ENCODE results near the gene FGFR2.

Gene FGFR2

DNA sequence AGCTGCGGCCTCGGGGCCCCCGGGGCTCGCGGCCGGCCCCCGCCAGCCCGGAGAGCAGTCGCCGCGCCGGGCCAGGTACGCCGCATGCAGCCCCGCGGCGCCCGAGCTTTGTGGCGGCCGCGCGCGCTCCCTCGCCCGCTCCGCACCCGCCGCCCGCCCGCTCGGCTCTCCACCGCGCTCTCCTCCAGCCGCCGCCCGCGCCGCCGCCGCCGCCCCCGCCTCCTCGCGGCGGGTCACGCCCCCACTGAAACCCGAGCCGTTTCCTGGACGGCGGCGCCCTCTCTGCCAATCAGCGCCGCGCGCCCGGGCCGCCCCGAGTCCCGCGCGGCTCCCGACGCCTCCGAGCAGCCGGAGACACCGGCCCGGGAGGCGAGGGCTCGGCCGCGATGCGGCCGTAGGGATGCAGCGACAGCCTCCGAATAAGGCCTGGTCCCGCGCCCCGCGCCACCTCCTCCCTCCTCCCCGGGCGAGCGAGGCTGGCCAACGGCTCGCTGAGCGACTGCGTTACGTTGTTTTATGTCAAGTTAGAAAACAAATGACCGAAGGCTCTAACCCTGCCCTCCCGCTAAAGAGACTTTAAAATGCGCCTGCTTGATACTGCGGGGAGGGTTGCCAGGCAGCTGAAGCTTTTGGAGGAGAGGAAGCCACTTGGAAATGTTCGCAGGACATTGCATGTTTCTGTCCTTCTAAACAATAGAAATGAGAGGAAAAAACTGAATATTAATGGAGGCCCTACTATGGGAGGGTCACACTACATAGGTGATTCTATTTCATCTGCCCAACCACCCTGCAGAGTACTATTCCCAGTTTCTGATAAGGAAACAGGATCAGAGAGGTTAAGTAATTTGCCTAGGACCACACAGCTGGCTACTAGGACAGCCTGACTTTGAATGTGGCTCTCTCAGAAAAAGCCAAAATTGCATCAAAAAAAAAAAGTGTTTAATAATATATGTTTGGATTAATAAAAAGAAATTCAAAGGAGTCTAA, at the start of gene FGFR2:
TSS of gene FGFR2 (minus strand) at position 182 of the 987 bp plus-strand sequence. CDS start 4,627 bp downstream, outside the sequence.
- DNase-seq = peak; percentile 88

DNA sequence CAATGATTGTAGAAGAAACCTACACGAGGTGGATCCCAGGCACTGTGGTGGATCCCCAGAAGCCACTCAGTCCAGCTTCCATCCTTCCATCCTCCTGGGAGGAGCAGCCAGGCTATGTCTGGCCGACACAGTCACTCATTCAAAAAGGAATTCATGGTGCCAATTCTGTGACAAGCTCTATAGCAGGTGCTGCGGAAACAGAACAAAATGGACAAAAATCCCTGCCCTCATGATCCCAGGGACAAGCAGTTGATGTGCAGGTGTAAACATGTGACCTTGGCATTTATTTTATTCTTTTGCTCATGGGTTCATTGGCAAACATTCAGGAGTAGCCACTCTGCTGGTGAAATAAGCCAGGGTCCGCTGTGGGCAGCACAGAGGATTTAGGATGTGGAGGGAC, 49.2 kb upstream of the FGFR2 start:
- no peak for DNase-seq

DNA sequence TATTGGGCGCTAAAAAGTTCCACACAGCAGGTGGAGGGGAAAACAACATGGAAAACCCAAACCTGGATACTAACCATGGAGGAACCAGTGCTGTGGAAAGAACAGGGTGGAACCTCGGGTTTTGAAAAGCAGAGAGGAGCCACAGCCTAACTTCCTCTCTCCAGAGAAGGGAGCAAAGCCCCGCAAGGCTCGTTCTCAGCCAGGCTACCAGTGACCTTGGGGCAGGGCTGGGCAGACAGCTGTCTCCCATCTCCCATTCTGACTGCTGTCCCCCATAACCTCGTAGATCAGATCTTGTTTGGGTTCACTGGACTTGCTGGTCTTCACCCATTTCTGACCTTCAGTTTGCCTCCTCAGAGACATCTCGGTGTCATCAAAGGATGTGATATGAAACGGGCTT, 47.5 kb upstream of the FGFR2 start:
- DNase-seq = no peak

- no peak for DNase-seq
Measured at GRCh38 chr10:121644501-121644900, 46.3 kb upstream of the FGFR2 start.

GRCh38 chr10:121640266-121640665, 42.0 kb upstream of the FGFR2 start:
- DNase-seq = no peak

DNA sequence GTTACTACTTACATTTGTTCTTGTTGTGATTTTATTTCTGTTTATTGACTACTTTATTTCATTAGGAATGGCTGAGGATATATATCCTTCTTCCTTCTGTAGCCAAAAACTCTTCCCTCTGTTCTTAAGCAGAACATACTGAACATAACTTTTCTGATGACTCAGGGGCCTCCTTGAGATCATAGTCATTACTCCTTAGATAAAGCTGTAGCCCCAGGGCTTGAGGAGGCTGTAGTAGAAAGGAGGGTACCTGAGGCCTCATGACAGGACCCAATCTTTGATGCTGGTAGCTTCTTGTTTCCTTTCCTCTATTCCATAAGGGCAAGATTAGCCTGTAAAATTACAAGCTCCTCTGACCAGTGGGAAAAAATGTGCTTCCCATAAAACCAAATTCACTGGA, 41.2 kb upstream of the FGFR2 start:
- no peak for DNase-seq

DNA sequence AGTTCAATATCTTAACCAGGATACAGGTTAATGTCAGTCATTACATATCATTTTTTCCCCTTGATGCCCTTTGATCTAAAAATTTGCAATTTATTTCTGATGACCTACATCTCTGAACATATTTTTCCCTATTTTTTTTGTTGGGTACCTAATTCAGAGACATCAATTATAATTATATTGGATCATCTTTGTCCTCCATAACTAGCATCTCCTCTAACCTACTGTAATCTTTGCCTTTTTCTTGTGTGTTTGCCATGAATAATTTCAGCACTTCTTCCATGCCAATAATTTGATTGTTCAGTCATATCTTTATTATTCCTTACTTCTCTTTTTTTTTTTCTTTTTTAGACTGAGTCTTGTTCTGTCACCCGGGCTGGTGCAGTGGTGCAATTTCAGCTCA, 39.2 kb upstream of the FGFR2 start:
- no peak for DNase-seq

DNA sequence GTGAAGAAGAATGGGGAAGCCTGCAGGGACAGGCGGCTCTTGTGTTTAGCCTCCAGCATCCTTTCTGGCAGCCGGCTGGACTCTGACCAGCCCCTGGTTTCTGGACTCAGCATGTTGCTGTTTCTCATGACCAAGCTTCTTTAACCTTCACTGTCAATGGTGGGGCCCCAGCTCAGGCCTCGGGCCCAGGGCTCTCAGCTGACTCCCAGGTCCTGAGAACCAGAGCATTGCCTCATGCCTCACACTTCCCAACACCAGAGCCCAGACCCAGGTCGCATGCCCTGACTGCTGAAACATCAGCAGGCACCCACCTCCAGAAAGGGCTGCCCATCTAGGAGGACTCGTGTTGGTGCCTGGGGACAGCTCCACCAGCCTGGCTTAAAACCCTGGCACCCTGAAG, 34.8 kb upstream of the FGFR2 start:
- no peak for DNase-seq

DNA sequence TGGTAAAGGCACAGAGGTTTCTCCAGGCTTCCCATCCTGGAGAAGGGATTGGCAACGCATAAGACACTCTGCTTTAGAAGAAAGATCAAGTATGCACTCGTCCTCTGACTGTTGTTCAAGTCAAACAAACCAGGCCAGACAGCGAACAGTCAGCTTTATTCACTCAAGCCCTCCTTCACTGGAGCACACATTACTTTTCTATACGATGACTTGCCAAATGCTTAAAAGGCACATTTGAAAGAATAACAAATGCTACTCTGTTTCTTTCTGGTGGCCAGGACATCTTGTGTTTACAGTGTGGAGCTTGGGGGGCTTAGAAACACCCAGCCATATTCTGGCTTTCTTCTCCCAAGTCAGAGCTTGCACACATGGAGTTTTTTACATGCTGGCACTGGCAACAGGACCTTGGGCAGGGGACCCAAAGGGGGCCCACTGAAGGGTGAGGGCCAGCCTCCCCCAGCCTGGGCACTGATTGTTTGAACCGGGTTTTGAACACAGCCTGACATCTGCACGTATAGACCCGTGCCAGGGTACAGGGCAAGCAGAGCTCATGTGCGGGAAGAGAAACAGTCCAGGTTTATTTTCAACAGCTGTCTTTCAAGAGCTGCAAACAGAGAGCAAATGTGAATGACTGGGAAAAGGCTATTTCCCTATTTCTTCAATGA, 33.3 kb upstream of the FGFR2 start:
- no peak for DNase-seq

- no peak for DNase-seq
Measured at GRCh38 chr10:121628859-121629258, 30.6 kb upstream of the FGFR2 start.

DNA sequence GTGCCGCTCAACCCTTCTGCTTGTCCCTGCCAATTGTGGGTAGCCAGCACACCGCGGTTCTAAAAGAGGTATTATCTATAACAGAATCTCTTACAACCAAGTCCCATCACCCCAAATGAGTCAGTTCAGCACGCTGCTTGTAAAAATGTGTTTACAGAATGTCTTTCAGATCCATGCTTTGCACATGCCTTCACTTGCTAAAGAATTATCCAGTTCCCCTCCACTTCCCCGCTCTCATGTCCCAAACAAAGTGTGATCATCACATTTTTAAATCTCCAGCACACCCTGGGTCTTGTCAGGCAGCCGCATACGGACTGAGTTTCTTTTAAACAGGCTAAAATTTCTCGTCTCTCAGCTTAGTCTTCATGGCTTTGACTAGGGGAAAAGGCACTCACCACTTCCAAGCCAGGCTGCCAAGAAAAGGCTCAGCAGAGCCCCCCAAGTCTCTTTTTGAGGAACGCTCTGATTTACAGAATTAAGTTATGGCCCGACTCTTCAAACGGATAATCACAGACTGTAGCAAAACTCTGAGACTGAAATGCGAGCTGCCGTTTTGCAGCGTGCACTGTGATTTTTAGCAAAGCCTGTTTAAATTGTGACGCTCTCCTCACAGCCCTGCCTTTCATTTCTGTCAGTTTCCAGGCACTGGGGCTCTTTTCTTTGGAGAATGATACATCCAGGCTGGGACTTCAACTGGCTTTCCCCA, 29.8 kb upstream of the FGFR2 start:
- no peak for DNase-seq

- DNase-seq = no peak
Measured at GRCh38 chr10:121624836-121625486, 26.7 kb upstream of the FGFR2 start.

DNA sequence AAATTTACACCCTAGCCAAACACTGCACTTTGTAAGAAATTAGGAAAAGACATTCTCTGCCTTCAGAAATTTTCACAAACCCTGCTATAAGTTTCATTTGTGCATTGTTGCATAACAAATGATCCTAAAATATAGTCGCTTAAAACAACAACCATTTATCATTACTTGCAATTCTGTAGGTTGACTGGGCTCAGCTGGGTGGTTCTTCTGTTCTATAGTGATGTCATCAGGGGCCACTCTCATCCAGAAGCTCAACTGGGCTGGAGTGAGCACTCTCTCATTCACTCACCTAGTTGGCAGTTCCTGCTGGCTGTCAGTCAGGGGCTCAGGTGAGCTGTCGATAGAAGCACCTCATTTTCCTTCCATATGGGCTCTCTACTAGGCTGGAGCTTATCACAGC, 20.7 kb upstream of the FGFR2 start:
- DNase-seq = no peak

DNA sequence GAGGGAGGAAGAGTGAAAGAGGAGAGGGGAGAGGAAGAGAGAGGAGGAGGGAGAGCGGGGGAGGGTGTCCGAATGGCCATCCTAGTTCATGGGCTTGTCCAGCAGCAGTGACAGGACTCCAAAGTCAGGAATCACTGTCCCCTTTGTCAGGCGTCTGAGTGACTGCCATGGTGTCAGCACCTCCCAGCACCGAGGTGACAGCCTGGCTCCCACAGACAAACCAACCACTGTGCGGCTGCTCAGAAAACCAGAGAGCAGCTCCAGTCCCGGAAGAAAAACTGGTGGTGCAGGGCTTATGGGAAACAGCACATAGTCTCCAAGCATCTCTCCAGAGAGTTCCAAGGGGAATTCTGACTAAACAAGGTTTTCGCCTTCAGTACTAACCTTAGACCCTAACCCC, 18.9 kb upstream of the FGFR2 start:
- DNase-seq = no peak

- DNase-seq = no peak
Measured at GRCh38 chr10:121616291-121616690, 18.0 kb upstream of the FGFR2 start.

- DNase-seq = peak; percentile 61
Measured at GRCh38 chr10:121615836-121616235, 17.6 kb upstream of the FGFR2 start.

GRCh38 chr10:121615435-121615793, 17.2 kb upstream of the FGFR2 start:
- peak; percentile 75 for DNase-seq

DNA sequence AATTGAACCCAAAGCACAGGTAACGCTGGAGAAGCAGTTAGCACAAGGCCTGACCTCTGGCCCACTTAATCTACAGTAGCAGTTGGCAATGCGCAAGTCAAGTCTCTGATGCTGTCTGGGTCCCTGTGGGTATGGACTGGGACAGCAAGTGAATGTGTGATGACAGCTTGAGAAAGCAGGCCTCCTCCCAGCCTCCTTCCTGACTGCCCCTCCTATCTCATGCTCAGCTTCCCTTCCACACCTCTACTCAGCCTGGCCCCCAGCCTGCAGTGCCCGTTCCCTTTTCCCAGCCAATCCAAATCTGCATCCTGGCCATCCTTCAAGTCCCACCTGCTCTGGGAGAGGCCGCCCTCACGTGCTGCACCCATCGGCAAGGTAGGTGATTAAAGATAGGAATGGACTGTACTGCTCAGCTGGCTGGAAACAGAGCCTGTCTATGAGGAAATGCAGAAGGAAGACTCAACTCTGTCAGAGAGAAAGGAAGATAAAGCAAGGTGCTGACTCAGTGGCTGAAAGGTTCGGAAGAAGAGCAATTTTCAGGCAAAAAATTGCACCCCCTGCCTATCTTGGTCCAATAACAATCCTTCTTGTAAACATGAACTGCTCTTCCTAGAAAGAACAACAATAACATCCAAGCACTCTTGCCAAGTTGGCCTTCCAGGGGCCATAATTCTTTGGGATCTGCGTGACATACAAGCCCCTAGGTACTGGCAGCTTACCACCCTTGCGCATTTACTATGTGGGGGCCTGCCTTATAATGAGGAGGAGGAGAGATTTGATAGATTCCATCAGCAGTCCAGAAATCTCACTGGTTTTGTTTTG, 16.6 kb upstream of the FGFR2 start:
- DNase-seq = no peak

GRCh38 chr10:121613456-121613855, 15.2 kb upstream of the FGFR2 start:
- DNase-seq = no peak

DNA sequence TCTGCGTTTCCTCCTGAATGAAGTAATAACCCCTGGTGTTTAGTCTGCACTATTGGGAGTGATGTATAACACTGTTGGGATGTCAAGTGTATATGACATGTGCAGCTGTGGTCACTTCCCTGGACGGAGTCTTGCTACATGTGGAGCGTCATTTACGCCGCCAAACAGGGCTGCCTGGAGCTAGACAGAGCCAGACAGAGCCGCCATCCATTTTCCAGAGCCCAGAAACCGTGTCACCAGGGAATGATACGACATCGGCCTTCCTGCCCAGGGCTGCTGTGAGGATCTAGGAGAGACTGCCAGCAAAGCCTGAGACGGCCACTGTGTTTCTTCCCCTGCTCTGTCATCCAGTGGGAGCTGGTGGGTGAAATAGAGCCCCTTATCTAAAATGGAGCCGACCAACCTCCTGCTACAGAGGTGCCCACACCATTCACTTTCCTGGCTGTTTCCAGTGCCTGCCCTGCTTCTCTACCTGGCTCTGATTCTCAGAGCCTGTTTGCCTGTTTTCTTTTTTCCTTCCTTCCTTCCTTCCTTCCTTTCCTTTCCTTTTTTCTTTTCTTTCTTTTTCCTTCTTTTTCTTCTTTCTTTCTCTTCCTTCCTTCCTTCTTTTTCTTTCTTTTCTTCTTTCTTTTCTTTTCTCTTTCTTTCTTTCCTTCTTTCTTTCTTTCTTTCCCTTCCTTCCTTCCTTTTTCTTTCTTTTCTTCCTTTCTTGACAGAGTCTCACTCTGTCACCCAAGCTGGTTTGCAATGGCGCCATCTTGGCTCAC, 13.3 kb upstream of the FGFR2 start:
- no peak for DNase-seq

GRCh38 chr10:121610798-121611323, 12.6 kb upstream of the FGFR2 start:
- DNase-seq = no peak

Measured in left hindlimb (tissue), 1 donor.